Fibroblast of lung (primary cell): Measurements from ENCODE around the gene COL8A2.

Source experiments
- EZH2 ChIP-seq: IDR thresholded peaks from 2 replicates; pipeline ENCODE4 v1.5.1; 2012; ENCODE audit warnings: low read length, control low read depth, mild to moderate bottlenecking; ENCODE audit errors: missing control alignments
- TF ChIP-seq, protein P1 (sequence below), 2 donors: IDR thresholded peaks in 1 of 2; conservative IDR thresholded peaks in 1 of 2; 1 replicate in 1 of 2; 2 replicates in 1 of 2; pipeline ENCODE4 v1.5.1; 2011 to 2012; ENCODE audit warnings: low read length in 2 of 2, control low read depth in 1 of 2, inconsistent platforms in 1 of 2, low read depth in 1 of 2, mild to moderate bottlenecking in 1 of 2

DNA sequence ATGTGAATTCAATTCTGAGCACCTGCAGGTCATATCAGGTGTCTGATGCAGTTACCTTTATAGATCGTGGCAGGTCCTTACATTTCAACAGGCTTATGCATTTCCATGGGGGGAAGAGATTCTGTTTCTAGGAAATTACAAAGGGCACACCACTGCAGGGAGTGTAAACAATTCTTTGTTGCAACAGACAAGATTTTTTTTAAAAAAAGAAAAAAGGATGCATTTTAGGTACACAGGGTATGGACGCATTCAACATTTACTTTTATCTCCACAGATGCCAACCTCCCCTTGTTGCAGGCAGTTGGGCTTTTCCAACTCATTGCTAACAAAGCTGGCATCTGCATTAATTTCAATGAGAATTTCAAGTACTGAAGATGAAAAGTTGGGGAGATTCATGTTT, 54.7 kb downstream of the COL8A2 start:
- TF ChIP-seq, protein P1, sequence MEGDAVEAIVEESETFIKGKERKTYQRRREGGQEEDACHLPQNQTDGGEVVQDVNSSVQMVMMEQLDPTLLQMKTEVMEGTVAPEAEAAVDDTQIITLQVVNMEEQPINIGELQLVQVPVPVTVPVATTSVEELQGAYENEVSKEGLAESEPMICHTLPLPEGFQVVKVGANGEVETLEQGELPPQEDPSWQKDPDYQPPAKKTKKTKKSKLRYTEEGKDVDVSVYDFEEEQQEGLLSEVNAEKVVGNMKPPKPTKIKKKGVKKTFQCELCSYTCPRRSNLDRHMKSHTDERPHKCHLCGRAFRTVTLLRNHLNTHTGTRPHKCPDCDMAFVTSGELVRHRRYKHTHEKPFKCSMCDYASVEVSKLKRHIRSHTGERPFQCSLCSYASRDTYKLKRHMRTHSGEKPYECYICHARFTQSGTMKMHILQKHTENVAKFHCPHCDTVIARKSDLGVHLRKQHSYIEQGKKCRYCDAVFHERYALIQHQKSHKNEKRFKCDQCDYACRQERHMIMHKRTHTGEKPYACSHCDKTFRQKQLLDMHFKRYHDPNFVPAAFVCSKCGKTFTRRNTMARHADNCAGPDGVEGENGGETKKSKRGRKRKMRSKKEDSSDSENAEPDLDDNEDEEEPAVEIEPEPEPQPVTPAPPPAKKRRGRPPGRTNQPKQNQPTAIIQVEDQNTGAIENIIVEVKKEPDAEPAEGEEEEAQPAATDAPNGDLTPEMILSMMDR (conservative IDR thresholded peaks at IDR 0.05 in 1 of 2, IDR thresholded peaks at IDR 0.05 in 1 of 2; ENCODE audit: low read depth in 1 of 2, low read length in 2 of 2): no peak
- no peak for TF ChIP-seq EZH2
